Neutrophil (primary cell): ENCODE measurements around the gene MCOLN1.
A peak's percentile ranks its signal among the peaks of the same experiment; 100 is the strongest.

Experiments
- H3K27ac ChIP-seq: fragments of 200-600 bp; sonication (generic); 2 replicates; pipeline ENCODE4 v1.5.1; 2016; ENCODE audit warnings: mild to moderate bottlenecking, moderate library complexity
- H3K27me3 ChIP-seq: fragments of 200-600 bp; sonication (generic); 2 replicates; pipeline ENCODE4 v1.6.0; 2016; ENCODE audit warnings: mild to moderate bottlenecking
- H3K36me3 ChIP-seq: fragments of 200-600 bp; sonication (generic); 2 replicates; pipeline ENCODE4 v1.5.1; 2017
- H3K4me1 ChIP-seq, 2 experiments: fragments of 200-600 bp in 1 of 2; sonication (generic) in 1 of 2; 1 replicate in 1 of 2; 2 replicates in 1 of 2; pipeline versions ENCODE4 v1.5.1 to v1.6.1; 2013 to 2016; ENCODE audit warnings: low read depth in 1 of 2, low read length in 1 of 2, mild to moderate bottlenecking in 1 of 2, moderate library complexity in 1 of 2; ENCODE audit not compliant: control insufficient read depth in 1 of 2, insufficient read depth in 1 of 2
- H3K4me3 ChIP-seq, 2 experiments: fragments of 200-600 bp in 1 of 2; sonication (generic) in 1 of 2; 1 replicate in 1 of 2; 2 replicates in 1 of 2; pipeline ENCODE4 v1.5.1; 2013 to 2016; ENCODE audit warnings: low read depth in 1 of 2, low read length in 1 of 2, mild to moderate bottlenecking in 1 of 2, moderate library complexity in 1 of 2
- H3K9me3 ChIP-seq: fragments of 200-600 bp; sonication (generic); 2 replicates; pipeline ENCODE4 v1.5.1; 2016
- TF ChIP-seq, protein P1 (sequence below): fragments of 200-600 bp; sonication (generic); IDR thresholded peaks from 2 replicates; pipeline ENCODE4 v1.5.1; 2016; ENCODE audit warnings: antibody characterized with exemption

The MCOLN1 gene

DNA sequence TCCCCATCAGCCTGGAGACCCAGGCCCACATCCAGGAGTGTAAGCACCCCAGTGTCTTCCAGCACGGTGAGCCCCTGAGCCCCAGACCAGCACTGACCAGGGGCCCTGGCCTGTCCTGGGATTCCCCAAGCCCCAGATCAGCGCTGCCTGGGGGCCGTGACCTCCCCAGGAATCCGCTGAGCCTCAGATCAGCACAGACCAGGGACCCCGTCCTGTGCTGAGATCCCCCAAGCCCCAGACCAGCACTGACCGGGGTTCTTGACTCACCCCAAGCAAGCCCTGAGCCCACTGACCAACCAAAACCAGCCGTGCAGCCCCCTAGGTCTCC, 5.7 kb downstream of the MCOLN1 start:
- Histone ChIP-seq H3K27me3 (no peaks in the 10 kb centered on the region), H3K9me3 (no peaks in the 10 kb centered on the region), H3K4me3 (no peak overlapping the region), H3K36me3 (peaks cover 54% of the 10 kb centered on the region), H3K27ac (no peak overlapping the region), H3K4me1 (peaks cover 4 to 12% of the 10 kb centered on the region in 2 experiments)
- TF ChIP-seq, protein P1, sequence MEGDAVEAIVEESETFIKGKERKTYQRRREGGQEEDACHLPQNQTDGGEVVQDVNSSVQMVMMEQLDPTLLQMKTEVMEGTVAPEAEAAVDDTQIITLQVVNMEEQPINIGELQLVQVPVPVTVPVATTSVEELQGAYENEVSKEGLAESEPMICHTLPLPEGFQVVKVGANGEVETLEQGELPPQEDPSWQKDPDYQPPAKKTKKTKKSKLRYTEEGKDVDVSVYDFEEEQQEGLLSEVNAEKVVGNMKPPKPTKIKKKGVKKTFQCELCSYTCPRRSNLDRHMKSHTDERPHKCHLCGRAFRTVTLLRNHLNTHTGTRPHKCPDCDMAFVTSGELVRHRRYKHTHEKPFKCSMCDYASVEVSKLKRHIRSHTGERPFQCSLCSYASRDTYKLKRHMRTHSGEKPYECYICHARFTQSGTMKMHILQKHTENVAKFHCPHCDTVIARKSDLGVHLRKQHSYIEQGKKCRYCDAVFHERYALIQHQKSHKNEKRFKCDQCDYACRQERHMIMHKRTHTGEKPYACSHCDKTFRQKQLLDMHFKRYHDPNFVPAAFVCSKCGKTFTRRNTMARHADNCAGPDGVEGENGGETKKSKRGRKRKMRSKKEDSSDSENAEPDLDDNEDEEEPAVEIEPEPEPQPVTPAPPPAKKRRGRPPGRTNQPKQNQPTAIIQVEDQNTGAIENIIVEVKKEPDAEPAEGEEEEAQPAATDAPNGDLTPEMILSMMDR: no peak

DNA sequence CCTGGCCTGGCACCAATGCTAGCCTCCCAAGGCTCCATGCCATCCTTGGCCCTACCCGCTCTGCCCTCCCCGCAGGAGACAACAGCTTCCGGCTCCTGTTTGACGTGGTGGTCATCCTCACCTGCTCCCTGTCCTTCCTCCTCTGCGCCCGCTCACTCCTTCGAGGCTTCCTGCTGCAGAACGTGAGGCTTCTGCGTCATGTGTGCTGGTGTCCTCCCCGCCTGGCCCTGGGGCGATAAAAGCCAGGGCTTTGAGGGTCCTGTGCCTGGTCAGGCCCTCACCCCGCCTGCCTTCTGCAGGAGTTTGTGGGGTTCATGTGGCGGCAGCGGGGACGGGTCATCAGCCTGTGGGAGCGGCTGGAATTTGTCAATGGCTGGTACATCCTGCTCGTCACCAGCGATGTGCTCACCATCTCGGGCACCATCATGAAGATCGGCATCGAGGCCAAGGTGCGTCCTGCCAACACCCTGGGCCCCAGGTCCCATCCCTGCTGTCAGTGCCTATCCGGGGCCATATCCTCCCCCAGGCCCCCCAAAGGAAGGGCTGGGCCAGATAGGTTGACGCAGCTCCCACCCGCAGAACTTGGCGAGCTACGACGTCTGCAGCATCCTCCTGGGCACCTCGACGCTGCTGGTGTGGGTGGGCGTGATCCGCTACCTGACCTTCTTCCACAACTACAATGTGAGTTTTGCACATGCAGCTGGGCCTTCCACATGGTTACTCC, 6.3 kb downstream of the MCOLN1 start:
- peaks cover 2 to 12% of the 10 kb centered on the region in 2 experiments for H3K4me1 ChIP-seq
- no peak overlapping the region for H3K27ac ChIP-seq
- peaks cover 54% of the 10 kb centered on the region for H3K36me3 ChIP-seq
- H3K4me3 ChIP-seq: no peak overlapping the region
- TF ChIP-seq, protein P1: no peak
- H3K27me3 ChIP-seq: peaks cover 4% of the 10 kb centered on the region
- H3K9me3 ChIP-seq: no peaks in the 10 kb centered on the region

DNA sequence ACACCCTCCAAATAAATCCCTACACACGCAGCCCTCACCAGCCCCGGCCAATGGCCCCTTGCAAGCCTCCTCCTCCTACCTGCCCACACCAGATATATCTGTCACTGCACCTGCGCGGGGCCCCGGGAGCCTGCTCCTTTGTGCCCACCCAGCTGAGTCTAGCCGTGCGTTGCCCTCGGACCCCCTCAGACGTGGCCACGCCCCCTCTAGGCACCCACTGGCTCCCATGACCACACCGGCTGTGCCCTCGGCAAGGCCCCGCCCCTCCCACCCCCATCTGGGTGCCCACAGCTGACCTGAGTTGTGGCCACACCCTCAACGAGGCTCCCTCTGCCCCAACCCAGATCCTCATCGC, 6.8 kb downstream of the MCOLN1 start:
- no peak overlapping the region for H3K27ac ChIP-seq
- H3K27me3 ChIP-seq: peaks cover 9% of the 10 kb centered on the region
- peaks cover 8 to 18% of the 10 kb centered on the region in 2 experiments for H3K4me1 ChIP-seq
- no peak overlapping the region for H3K4me3 ChIP-seq
- peaks cover 54% of the 10 kb centered on the region for H3K36me3 ChIP-seq
- TF ChIP-seq, protein P1: no peak
- H3K9me3 ChIP-seq: no peaks in the 10 kb centered on the region

DNA sequence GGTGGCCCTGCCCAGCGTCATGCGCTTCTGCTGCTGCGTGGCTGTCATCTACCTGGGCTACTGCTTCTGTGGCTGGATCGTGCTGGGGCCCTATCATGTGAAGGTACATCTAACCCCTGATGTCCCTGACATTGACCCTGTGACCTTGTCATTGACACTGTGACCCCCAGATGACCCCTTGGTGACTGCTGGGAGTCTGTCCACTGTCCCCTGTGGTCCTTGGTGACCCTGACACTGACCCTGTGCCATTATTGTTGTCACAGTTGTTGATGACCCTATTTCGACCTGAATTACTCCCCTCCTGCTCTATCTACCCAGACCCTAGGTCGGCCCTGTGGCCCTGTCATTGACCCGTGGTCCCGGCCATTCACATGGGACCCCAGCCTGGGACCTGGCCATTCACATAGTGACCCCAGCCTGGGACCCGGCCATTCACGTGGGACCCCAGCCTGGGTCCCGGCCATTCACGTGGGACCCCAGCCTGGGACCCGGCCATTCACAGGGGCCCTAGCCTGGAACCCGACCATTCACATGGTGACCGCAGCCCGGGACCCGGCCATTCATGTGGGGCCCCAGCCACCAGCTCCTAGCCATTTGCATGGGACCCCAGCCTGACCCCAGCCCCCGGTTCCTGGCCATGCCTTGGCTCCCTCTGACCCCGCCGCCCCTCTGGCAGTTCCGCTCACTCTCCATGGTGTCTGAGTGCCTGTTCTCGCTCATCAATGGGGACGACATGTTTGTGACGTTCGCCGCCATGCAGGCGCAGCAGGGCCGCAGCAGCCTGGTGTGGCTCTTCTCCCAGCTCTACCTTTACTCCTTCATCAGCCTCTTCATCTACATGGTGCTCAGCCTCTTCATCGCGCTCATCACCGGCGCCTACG, 7.4 kb downstream of the MCOLN1 start:
- Histone ChIP-seq H3K4me3 (no peak overlapping the region), H3K27me3 (peaks cover 15% of the 10 kb centered on the region), H3K36me3 (peaks cover 53% of the 10 kb centered on the region), H3K27ac (no peak overlapping the region), H3K4me1 (peaks cover 14 to 24% of the 10 kb centered on the region in 2 experiments), H3K9me3 (no peaks in the 10 kb centered on the region)
- TF ChIP-seq, protein P1: no peak

DNA sequence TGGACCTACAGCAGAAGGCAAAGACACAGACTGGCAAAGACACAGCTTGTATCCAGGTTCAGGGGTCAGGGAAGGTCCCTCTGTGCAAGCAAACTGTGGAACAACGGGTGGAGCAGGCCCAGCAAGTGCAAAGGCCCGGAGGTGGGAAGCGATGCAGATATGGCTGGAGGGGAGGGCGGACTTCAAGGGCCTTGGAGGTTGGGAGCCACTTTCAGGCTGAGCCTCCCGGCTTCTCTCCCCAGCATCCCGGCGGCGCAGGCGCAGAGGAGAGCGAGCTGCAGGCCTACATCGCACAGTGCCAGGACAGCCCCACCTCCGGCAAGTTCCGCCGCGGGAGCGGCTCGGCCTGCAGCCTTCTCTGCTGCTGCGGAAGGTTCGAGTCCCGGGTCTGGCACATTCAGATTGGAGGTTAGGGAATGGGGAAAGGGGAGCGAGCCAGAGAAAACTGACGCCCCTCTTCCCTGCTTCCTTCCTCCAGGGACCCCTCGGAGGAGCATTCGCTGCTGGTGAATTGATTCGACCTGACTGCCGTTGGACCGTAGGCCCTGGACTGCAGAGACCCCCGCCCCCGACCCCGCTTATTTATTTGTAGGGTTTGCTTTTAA, 11.0 kb downstream of the MCOLN1 start:
- H3K27me3 ChIP-seq: peaks cover 17% of the 10 kb centered on the region
- TF ChIP-seq, protein P1: no peak
- peaks cover 37 to 38% of the 10 kb centered on the region in 2 experiments for H3K4me1 ChIP-seq
- H3K4me3 ChIP-seq: peak overlapping the region; percentile 91 to 99
- H3K27ac ChIP-seq: no peak overlapping the region
- H3K36me3 ChIP-seq: peaks cover 45% of the 10 kb centered on the region
- no peaks in the 10 kb centered on the region for H3K9me3 ChIP-seq
